NCI-H460 (cell line): ENCODE results near the gene ARL2. TPM values are rescaled to one million over a fixed set of nuclear protein-coding genes. Genes with fewer than 3 reads are reported as not detected.
A peak's percentile ranks its signal among the peaks of the same experiment; 100 is the strongest.
"Not testable (repeated sequence)": the region's sequence is repeated elsewhere in the genome, so short reads cannot be mapped to it uniquely, and the experiment has no call there.

Experiments used
- DNase-seq: peaks from one replicate; pipeline ENCODE4 v3.0.0-alpha.2; 2016; ENCODE audit warnings: low read depth; ENCODE audit errors: extremely low read depth
- polyA plus RNA-seq: library from polyadenylated mRNA; depleted of rRNA; stranded (reverse); fragments of >200 nt; gene quantifications from 2 replicates; pipeline ENCODE4 v1.2.3, GENCODE V29; 2014; cell fraction: nucleus; rRNA removed
- total RNA-seq: library from RNA; depleted of rRNA; stranded (reverse); fragments of >200 nt; shearing (Covaris generic); gene quantifications from 2 replicates; pipeline ENCODE4 v1.2.3, GENCODE V29; 2014; rRNA removed

ARL2 gene
- 76.9 and 90.9 TPM in 2 replicates for total RNA-seq
- polyA plus RNA-seq: 86.0 and 142 TPM in 2 replicates

GRCh38 chr11:65013888-65014725, at the start of gene ARL2:
Gene ARL2, plus strand, starts transcription at chr11:65014160. Its CDS starts 48 bp downstream, at chr11:65014208.
- DNase-seq: peak; percentile 79

GRCh38 chr11:64967375-64967774, 46.6 kb upstream of the ARL2 start:
- no peak for DNase-seq

- no peak for DNase-seq
Observed at GRCh38 chr11:64969209-64969608, 44.8 kb upstream of the ARL2 start.

GRCh38 chr11:64970731-64971151, 43.2 kb upstream of the ARL2 start:
- DNase-seq: no peak

GRCh38 chr11:64971421-64972233, 42.3 kb upstream of the ARL2 start, which contains the start of gene MAJIN:
Gene MAJIN, minus strand, starts transcription at chr11:64972108. Its CDS starts 12,703 bp downstream, at chr11:64959405.
- no peak for DNase-seq

- no peak for DNase-seq
Observed at GRCh38 chr11:64974124-64974523, 39.8 kb upstream of the ARL2 start.

GRCh38 chr11:64976651-64977050, 37.3 kb upstream of the ARL2 start:
- DNase-seq: no peak

- DNase-seq: not testable (repeated sequence)
Observed at GRCh38 chr11:64983339-64983738, 30.6 kb upstream of the ARL2 start.

- DNase-seq: no peak
Observed at GRCh38 chr11:64987998-64988854, 25.7 kb upstream of the ARL2 start.

- DNase-seq: no peak
Observed at GRCh38 chr11:64989416-64989815, 24.5 kb upstream of the ARL2 start.

GRCh38 chr11:64990222-64990923, 23.6 kb upstream of the ARL2 start:
- peak; percentile 33 for DNase-seq

- DNase-seq: no peak
Observed at GRCh38 chr11:64994318-64994717, 19.6 kb upstream of the ARL2 start.

- no peak for DNase-seq
Observed at GRCh38 chr11:64996327-64996709, 17.6 kb upstream of the ARL2 start.

GRCh38 chr11:64996710-64997380, 17.1 kb upstream of the ARL2 start, which contains the start of gene BATF2:
Gene BATF2, minus strand, starts transcription at chr11:64996971. Its CDS starts 57 bp downstream, at chr11:64996914.
- DNase-seq: peak; percentile 46

- no peak for DNase-seq
Observed at GRCh38 chr11:64998141-64998540, 15.8 kb upstream of the ARL2 start.

- no peak for DNase-seq
Observed at GRCh38 chr11:64998690-64999431, 15.1 kb upstream of the ARL2 start.

- DNase-seq: no peak
Observed at GRCh38 chr11:64999478-64999877, 14.5 kb upstream of the ARL2 start.

- no peak for DNase-seq
Observed at GRCh38 chr11:65002706-65003105, 11.3 kb upstream of the ARL2 start.
